ENCODE data around the gene ANTXR1. TPM values are rescaled to one million over a fixed set of nuclear protein-coding genes. Genes with fewer than 3 reads are reported as not detected.

The ANTXR1 gene
- total RNA-seq, 1 experiment from 2014 or later: 37.3 TPM

DNA sequence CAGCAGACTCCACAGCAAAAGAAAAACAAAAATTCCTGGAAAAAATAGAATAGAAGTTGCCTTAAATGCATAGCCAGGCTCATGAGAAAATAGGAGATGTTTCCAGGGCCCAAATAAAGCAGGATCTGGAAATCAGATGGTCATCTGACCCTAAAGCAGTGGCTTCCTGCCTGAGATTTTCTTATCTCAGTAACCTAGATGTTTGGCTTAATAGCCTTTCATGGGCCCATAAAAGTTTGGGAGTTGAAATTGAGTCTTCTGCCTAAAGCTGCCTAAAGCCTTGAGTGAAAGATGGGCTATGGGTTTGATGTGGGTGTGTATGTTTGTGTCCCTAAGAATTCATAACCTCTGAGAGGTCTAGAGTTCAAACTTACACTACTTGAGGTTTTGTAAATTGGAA is 149.1 kb downstream of the ANTXR1 start:
- Histone ChIP-seq H4K8ac (replicated peaks; ENCODE audit: insufficient read length, low read depth, low read length) (no peak overlapping the region), H3K23me2 (ENCODE audit: insufficient read length, low read depth, low read length, poor library complexity, severe bottlenecking) (no peaks in the 10 kb centered on the region), H2BK5ac (ENCODE audit: insufficient read length, low read length) (no peak overlapping the region), H3K9ac (ENCODE audit: extremely low read depth, insufficient read length, low read length) (no peak overlapping the region), H2BK12ac (ENCODE audit: insufficient read length, low read depth, low read length) (no peak overlapping the region), H3K18ac (ENCODE audit: insufficient read length, low read depth, low read length) (no peak overlapping the region), H3K9me3 (ENCODE audit: control insufficient read depth, low read depth, low read length) (no peaks in the 10 kb centered on the region), H2BK20ac (ENCODE audit: low read depth, low read length, poor library complexity, severe bottlenecking) (no peak overlapping the region), H2AK5ac (ENCODE audit: insufficient read length, low read length) (no peak overlapping the region), H3K4me2 (ENCODE audit: insufficient read depth, insufficient read length, low read length) (no peak overlapping the region), H2AFZ (ENCODE audit: low read length) (no peak overlapping the region), H3K27ac (ENCODE audit: insufficient read length, low read depth, low read length) (peak overlapping the region; percentile 3), H3K14ac (ENCODE audit: insufficient read depth, low read length) (no peak overlapping the region), H3K23ac (ENCODE audit: insufficient read length, low read depth, low read length) (no peak overlapping the region), H3K4me1 (ENCODE audit: insufficient read depth, low read length) (peaks cover 13% of the 10 kb centered on the region; the same call in 1 of the 2 replicates), H3K56ac (ENCODE audit: insufficient read length, low read depth, low read length) (no peak overlapping the region), H4K91ac (ENCODE audit: insufficient read length, low read depth, low read length) (no peak overlapping the region), H3K79me1 (ENCODE audit: insufficient read depth, low read depth, low read length, poor library complexity, severe bottlenecking) (no peaks in the 10 kb centered on the region), H3K79me2 (ENCODE audit: insufficient read depth, low read length) (no peaks in the 10 kb centered on the region), H2BK120ac (ENCODE audit: low read depth, low read length, poor library complexity, severe bottlenecking) (no peak overlapping the region), H2BK15ac (ENCODE audit: low read depth, low read length) (no peak overlapping the region), H4K5ac (ENCODE audit: insufficient read length, low read depth, low read length) (no peak overlapping the region), H4K20me1 (ENCODE audit: control insufficient read depth, insufficient read depth, insufficient read length) (no peaks in the 10 kb centered on the region), H3K4ac (ENCODE audit: low read depth, low read length) (no peak overlapping the region), H3K27me3 (ENCODE audit: insufficient read depth, low read length) (no peaks in the 10 kb centered on the region), H3T11ph (ENCODE audit: low read length) (no peak overlapping the region)
- Mint-ChIP-seq H3K4me3 (no peak overlapping the region), H3K4me1 (peaks cover 25 to 52% of the 10 kb centered on the region in 2 experiments), H3K27me3 (ENCODE audit: low read depth) (no peaks in the 10 kb centered on the region), H3K9me3 (peaks cover 0 to 2% of the 10 kb centered on the region in 2 experiments; a peak in 1 of 5 replicates), H3K27ac (peak overlapping the region in 1 of 3 experiments; percentile 39; a peak in 1 of 7 replicates), H3K36me3 (ENCODE audit: insufficient read depth in 1 of 3, low read depth in 3 of 3) (peaks cover 3 to 6% (median 4%) of the 10 kb centered on the region in 3 experiments; a peak in 5 of 7 replicates)
- no peak for TF ChIP-seq CTCF (conservative IDR thresholded peaks at IDR 0.05)
- no peak for DNase-seq
